NCI-H1436 (cell line): ENCODE results near the gene ZNF648.
"Not testable (repeated sequence)": the region's sequence is repeated elsewhere in the genome, so short reads cannot be mapped to it uniquely, and the experiment has no call there.

ENCODE experiments used
- DNase-seq: peaks from one replicate; lab custom pipeline; 2025; lab: John Stamatoyannopoulos, UW

Gene ZNF648

GRCh38 chr1:182029002-182029378, 32.5 kb downstream of the ZNF648 start:
- no peak for DNase-seq

- DNase-seq = no peak
Observed at GRCh38 chr1:182015360-182015759, 46.2 kb downstream of the ZNF648 start.

GRCh38 chr1:182010800-182011370, 50.6 kb downstream of the ZNF648 start:
- DNase-seq = not testable (repeated sequence)

GRCh38 chr1:182005398-182005797, 56.1 kb downstream of the ZNF648 start:
- DNase-seq = not testable (repeated sequence)

- DNase-seq = no peak
Observed at GRCh38 chr1:182004601-182005000, 56.9 kb downstream of the ZNF648 start.
